Brain microvascular endothelial cell (primary cell): ENCODE data around the gene PTPRM.
A peak's percentile ranks its signal among the peaks of the same experiment; 100 is the strongest.

Experiments
- DNase-seq: peaks from one replicate; pipeline ENCODE4 v3.0.0-alpha.2; 2020
- H3K27ac ChIP-seq: fragments of 250-450 bp; sonication (Bioruptor Pico); 2 replicates; pipeline ENCODE4 v1.5.1; 2020; ENCODE audit warnings: mild to moderate bottlenecking, moderate library complexity
- H3K27me3 ChIP-seq: fragments of 250-450 bp; sonication (Bioruptor Pico); replicated peaks from 2 replicates; pipeline ENCODE4 v1.5.1; 2020; ENCODE audit warnings: mild to moderate bottlenecking
- H3K36me3 ChIP-seq: fragments of 250-450 bp; sonication (Bioruptor Pico); replicated peaks from 2 replicates; pipeline ENCODE4 v1.5.1; 2020; ENCODE audit warnings: mild to moderate bottlenecking
- H3K4me3 ChIP-seq: 2 replicates; pipeline ENCODE4 v1.5.1; 2011; ENCODE audit warnings: low read depth, mild to moderate bottlenecking, control low read depth, low read length, moderate library complexity
- CTCF ChIP-seq: IDR thresholded peaks from 2 replicates; pipeline ENCODE4 v1.5.1; 2011; ENCODE audit warnings: low read depth, mild to moderate bottlenecking, moderate library complexity, low read length, control low read depth, inconsistent platforms; ENCODE audit errors: missing control alignments
- in situ Hi-C: cut with HindIII; loops from 2 replicates; pipeline ENCODE4 v1.10.0; 2017; ENCODE audit warnings: low sequenced_read_pairs, low pct_ligation_motif_present

Gene PTPRM

GRCh38 chr18:7524786-7525185 is 42.3 kb upstream of the PTPRM start:
- Histone ChIP-seq H3K27me3 (no peaks in the 10 kb centered on the region), H3K36me3 (no peaks in the 10 kb centered on the region), H3K27ac (no peak overlapping the region), H3K4me3 (no peak overlapping the region)
- in situ Hi-C loops, result no loop called here
- TF ChIP-seq CTCF, result no peak
- peak; percentile 28 for DNase-seq

GRCh38 chr18:7532942-7533341 is 34.2 kb upstream of the PTPRM start:
- no peaks in the 10 kb centered on the region for H3K27me3 ChIP-seq
- in situ Hi-C loops, result no loop called here

GRCh38 chr18:7535436-7536205 is 31.5 kb upstream of the PTPRM start:
- no peaks in the 10 kb centered on the region for H3K36me3 ChIP-seq
- H3K27me3 ChIP-seq, result no peaks in the 10 kb centered on the region
- in situ Hi-C loops, result no loop called here
- H3K4me3 ChIP-seq, result no peak overlapping the region
- H3K27ac ChIP-seq, result no peak overlapping the region
- TF ChIP-seq CTCF, result no peak
- no peak for DNase-seq

More at GRCh38 chr18:7532942-7533341, 34.2 kb upstream of the PTPRM start:
- no peaks in the 10 kb centered on the region for H3K36me3 ChIP-seq
- H3K27ac ChIP-seq, result no peak overlapping the region
- no peak for TF ChIP-seq CTCF
- DNase-seq, result no peak
- no peak overlapping the region for H3K4me3 ChIP-seq

GRCh38 chr18:7537145-7537544 is 30.0 kb upstream of the PTPRM start:
- no peaks in the 10 kb centered on the region for H3K27me3 ChIP-seq
- in situ Hi-C loops, result no loop called here
- no peak overlapping the region for H3K27ac ChIP-seq
- H3K4me3 ChIP-seq, result no peak overlapping the region
- no peak for TF ChIP-seq CTCF
- DNase-seq, result no peak
- no peaks in the 10 kb centered on the region for H3K36me3 ChIP-seq

- no peak for TF ChIP-seq CTCF
- no peaks in the 10 kb centered on the region for H3K36me3 ChIP-seq
- H3K27ac ChIP-seq, result no peak overlapping the region
- DNase-seq, result no peak
- in situ Hi-C loops, result no loop called here
- H3K27me3 ChIP-seq, result no peaks in the 10 kb centered on the region
- H3K4me3 ChIP-seq, result no peak overlapping the region
Measured at GRCh38 chr18:7541835-7542234, 25.3 kb upstream of the PTPRM start.

- in situ Hi-C loops, result no loop called here
- DNase-seq, result no peak
- H3K27me3 ChIP-seq, result no peaks in the 10 kb centered on the region
- H3K27ac ChIP-seq, result no peak overlapping the region
- TF ChIP-seq CTCF, result no peak
- H3K4me3 ChIP-seq, result no peak overlapping the region
- no peaks in the 10 kb centered on the region for H3K36me3 ChIP-seq
Measured at GRCh38 chr18:7544686-7545085, 22.4 kb upstream of the PTPRM start.
